ENCODE data around the gene TK2. TPM values are rescaled to one million over a fixed set of nuclear protein-coding genes. Genes with fewer than 3 reads are reported as not detected.

The TK2 gene
- total RNA-seq, 2 experiments from 2014 or later = 3.6 to 5.1 TPM

- Mint-ChIP-seq H3K27me3 (no peaks in the 10 kb centered on the region), H3K36me3 (ENCODE audit: low read depth) (no peaks in the 10 kb centered on the region), H3K27ac (no peak overlapping the region), H3K4me1 (ENCODE audit: low read depth) (peaks cover 30% of the 10 kb centered on the region), H3K9me3 (no peaks in the 10 kb centered on the region), H3K4me3 (no peak overlapping the region)
- no peak overlapping the region for H3K4me3 ChIP-seq (ENCODE audit: low read length)
- ATAC-seq (ENCODE audit: poor library complexity) (no peak), DNase-seq (no peak)
- H3K27me3 ChIP-seq (ENCODE audit: control insufficient read depth in 1 of 2, insufficient read depth in 2 of 2, low read length in 2 of 2) = no peaks in the 10 kb centered on the region
- POLR2A ChIA-PET = interaction anchor here (0.6 to 4.4 kb wide), 3 partner anchors 8 to 39 kb away, joined by 3 to 28 read pairs (median 9); partner anchors contain the start of gene CKLF
- no peak overlapping the region for H3K27ac ChIP-seq (ENCODE audit: low read depth in 1 of 2, low read length in 2 of 2)
- CTCF ChIA-PET = interaction anchor here (0.7 to 3.5 kb wide), 5 partner anchors 10 to 139 kb away, joined by 3 to 15 read pairs (median 5); no protein-coding TSS in a partner anchor
- H3K4me1 ChIP-seq (ENCODE audit: insufficient read depth, low read length) = peaks cover 58% of the 10 kb centered on the region
- H3K36me3 ChIP-seq (ENCODE audit: insufficient read depth, low read length) = peaks cover 6% of the 10 kb centered on the region
- TF ChIP-seq CTCF (IDR thresholded peaks at IDR 0.05) = no peak
- intact Hi-C loops (cut with DNase I, micrococcal nuclease) = loop anchor here (1.0 to 2.0 kb wide), 2 partner anchors 76 to 77 kb away; no protein-coding TSS in a partner anchor
- peaks cover 0 to 5% of the 10 kb centered on the region in 2 experiments for H3K9me3 ChIP-seq (ENCODE audit: control insufficient read depth in 1 of 2, insufficient read depth in 1 of 2, low read length in 2 of 2)
Observed at GRCh38 chr16:66512272-66513110, 37.4 kb downstream of the TK2 start.

GRCh38 chr16:66511602-66512271 is 38.2 kb downstream of the TK2 start:
- H3K4me1 ChIP-seq (ENCODE audit: insufficient read depth, low read length) = peaks cover 50% of the 10 kb centered on the region

More at GRCh38 chr16:66511602-66512271, 38.2 kb downstream of the TK2 start:
- POLR2A ChIA-PET = interaction anchor here (0.6 to 4.4 kb wide), 3 partner anchors 9 to 40 kb away, joined by 3 to 28 read pairs (median 9); partner anchors contain the start of gene CKLF
- H3K27ac Mint-ChIP-seq = no peak overlapping the region
- no peak for TF ChIP-seq CTCF (IDR thresholded peaks at IDR 0.05)
- H3K9me3 Mint-ChIP-seq = no peaks in the 10 kb centered on the region
- no peak overlapping the region for H3K27ac ChIP-seq (ENCODE audit: low read depth in 1 of 2, low read length in 2 of 2)
- H3K4me3 Mint-ChIP-seq = no peak overlapping the region
- H3K36me3 ChIP-seq (ENCODE audit: insufficient read depth, low read length) = peaks cover 6% of the 10 kb centered on the region
- intact Hi-C loops (cut with DNase I, micrococcal nuclease) = loop anchor here (1.0 to 2.0 kb wide), 2 partner anchors 77 to 78 kb away; no protein-coding TSS in a partner anchor
- no peak overlapping the region for H3K4me3 ChIP-seq (ENCODE audit: low read length)
- ATAC-seq (ENCODE audit: poor library complexity) = no peak
- peaks cover 22% of the 10 kb centered on the region for H3K4me1 Mint-ChIP-seq (ENCODE audit: low read depth)
- H3K36me3 Mint-ChIP-seq (ENCODE audit: low read depth) = no peaks in the 10 kb centered on the region
- DNase-seq = peak in 4 of 14 experiments; percentile 36 to 46 (median 40)
- CTCF ChIA-PET = interaction anchor here (0.7 to 3.5 kb wide), 5 partner anchors 10 to 140 kb away, joined by 3 to 15 read pairs (median 5); no protein-coding TSS in a partner anchor
- H3K9me3 ChIP-seq (ENCODE audit: control insufficient read depth in 1 of 2, insufficient read depth in 1 of 2, low read length in 2 of 2) = peaks cover 0 to 5% of the 10 kb centered on the region in 2 experiments
- no peaks in the 10 kb centered on the region for H3K27me3 ChIP-seq (ENCODE audit: control insufficient read depth in 1 of 2, insufficient read depth in 2 of 2, low read length in 2 of 2)
- H3K27me3 Mint-ChIP-seq = no peaks in the 10 kb centered on the region

All from CD4-positive, alpha-beta T cell (primary cell).